ENCODE results near the gene ANKMY1. TPM values are rescaled to one million over a fixed set of nuclear protein-coding genes. Genes with fewer than 3 reads are reported as not detected.

ANKMY1 gene
- total and polyA plus RNA-seq, 8 donors = 3.1 to 79.4 (median 9.7) TPM

DNA sequence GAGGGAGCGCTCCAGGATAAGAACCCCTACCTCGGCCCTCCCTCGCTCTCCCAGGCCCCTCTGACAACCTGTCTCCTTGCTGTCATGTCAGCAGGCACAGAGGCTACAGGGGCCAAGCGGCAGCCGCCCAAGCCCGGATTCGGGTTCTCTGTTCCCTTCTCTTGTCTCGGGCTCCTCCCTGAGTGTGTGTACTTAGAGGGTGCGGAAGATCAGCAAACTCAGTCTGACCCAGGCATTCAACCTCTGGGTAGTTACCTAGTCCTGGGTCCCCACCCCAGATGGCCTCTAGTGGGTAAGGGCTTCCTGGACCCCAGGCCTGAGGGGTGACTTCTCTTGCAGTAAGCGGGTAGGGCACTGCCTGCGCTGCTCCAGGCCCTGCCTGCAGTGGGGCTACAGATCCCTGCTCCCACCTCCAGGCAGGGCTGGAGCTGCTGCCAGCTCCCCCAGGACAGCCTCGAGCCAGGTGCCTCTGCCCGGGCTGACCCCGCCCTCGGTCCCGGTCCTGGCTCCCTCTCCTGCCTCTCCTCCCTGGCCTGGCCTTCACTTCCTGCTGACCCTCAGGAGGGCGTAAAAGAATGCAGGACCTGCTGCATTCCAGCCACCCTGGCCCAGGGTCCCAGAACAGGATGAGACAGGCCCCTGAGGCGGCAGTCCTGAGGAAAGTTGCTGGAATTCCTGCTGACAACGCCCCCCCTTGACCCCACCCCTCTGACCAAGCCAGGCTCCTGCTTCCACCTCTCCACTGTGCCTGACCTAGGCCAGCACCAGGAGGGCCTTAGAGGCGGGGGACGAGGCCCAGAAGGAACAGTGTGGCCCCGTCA lies 100.4 kb downstream of the ANKMY1 start:
- TF ChIP-seq EP300 (IDR thresholded peaks at IDR 0.05) (no peak), POLR2AphosphoS5 (IDR thresholded peaks at IDR 0.05) (no peak), CTCF (IDR thresholded peaks at IDR 0.05) (no peak), POLR2A (IDR thresholded peaks at IDR 0.05) (no peak)
- Histone ChIP-seq H3K4me3 (no peak overlapping the region), H3K36me3 (peaks cover 0 to 29% (median 14%) of the 10 kb centered on the region in 4 donors), H3K9me3 (no peaks in the 10 kb centered on the region), H3K27ac (no peak overlapping the region), H3K4me1 (peaks cover 16 to 43% (median 37%) of the 10 kb centered on the region in 4 donors), H3K27me3 (peaks cover 0 to 53% (median 37%) of the 10 kb centered on the region in 3 donors)
- no peak for DNase-seq
- intact Hi-C loops (cut with DNase I; ENCODE audit: low total_unique reads) = no loop called here
- WGBS, 5 donors = 65 to 75% (median 72%) methylated on average over 11 to 22 of the region's 22 CpGs

- intact Hi-C loops (cut with DNase I; ENCODE audit: low total_unique reads) = no loop called here
- DNase-seq = no peak
- Histone ChIP-seq H3K9me3 (no peaks in the 10 kb centered on the region), H3K36me3 (peaks cover 0 to 21% (median 8%) of the 10 kb centered on the region in 4 donors), H3K4me3 (peak overlapping the region in 1 of 4 donors; percentile 44), H3K4me1 (peaks cover 24 to 51% (median 45%) of the 10 kb centered on the region in 4 donors), H3K27ac (no peak overlapping the region), H3K27me3 (peaks cover 0 to 61% (median 45%) of the 10 kb centered on the region in 3 donors)
- WGBS, 5 donors = 52 to 66% (median 64%) methylated on average over 12 to 17 of the region's 17 CpGs
- no peak for TF ChIP-seq POLR2A (IDR thresholded peaks at IDR 0.05)
These were observed 101.2 kb downstream of the ANKMY1 start for GRCh38 chr2:240456447-240457222.

DNA sequence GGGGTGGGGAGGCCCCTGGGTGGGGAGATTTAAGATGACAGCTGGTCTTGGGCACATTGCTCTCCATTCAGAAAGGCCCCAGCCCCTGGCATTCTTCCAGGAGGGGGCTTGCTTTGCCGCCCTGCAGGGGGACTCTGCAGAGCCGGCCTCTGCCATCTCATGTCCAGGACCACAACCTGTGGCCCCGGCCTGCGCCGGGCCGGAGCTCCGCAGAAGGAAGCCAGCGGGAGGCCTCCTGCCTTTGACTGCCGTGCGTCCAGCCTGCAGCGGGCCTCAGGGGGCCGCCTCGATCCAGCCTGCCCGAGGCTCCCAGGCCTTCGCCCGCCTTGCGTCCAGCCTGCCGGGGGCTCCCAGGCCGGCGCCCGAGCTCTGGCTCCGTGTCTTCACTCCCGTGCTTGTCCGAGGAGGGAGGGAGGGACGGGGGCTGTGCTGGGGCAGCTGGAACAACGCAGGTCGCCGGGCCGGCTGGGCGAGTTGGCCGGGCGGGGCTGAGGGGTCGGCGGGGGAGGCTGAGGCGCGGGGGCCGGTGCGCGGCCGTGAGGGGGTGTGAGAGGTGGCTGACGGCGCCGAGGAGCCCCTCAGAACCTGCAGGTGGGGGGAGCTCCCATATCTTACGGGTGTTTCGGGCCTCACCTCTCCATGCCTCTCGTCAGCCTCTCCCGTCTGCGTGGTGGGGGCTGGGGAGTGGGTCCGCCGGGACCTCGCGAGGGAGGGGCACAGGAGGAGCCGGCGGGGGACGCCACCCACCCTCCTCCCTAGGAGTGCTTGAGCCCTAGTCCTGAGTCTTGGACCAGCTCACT lies 101.9 kb downstream of the ANKMY1 start:
- Histone ChIP-seq H3K27ac (peak overlapping the region in 1 of 5 donors; percentile 46), H3K4me3 (peak overlapping the region; percentile 16 to 44 (median 24)), H3K4me1 (peaks cover 27 to 54% (median 50%) of the 10 kb centered on the region in 4 donors), H3K27me3 (peaks cover 0 to 68% (median 50%) of the 10 kb centered on the region in 3 donors), H3K9me3 (no peaks in the 10 kb centered on the region), H3K36me3 (peaks cover 0 to 13% (median 4%) of the 10 kb centered on the region in 4 donors)
- TF ChIP-seq POLR2A (IDR thresholded peaks at IDR 0.05) (no peak), POLR2AphosphoS5 (IDR thresholded peaks at IDR 0.05) (no peak), CTCF (IDR thresholded peaks at IDR 0.05) (no peak), EP300 (IDR thresholded peaks at IDR 0.05) (no peak)
- DNase-seq = peak; percentile 62 to 65
- intact Hi-C loops (cut with DNase I; ENCODE audit: low total_unique reads) = no loop called here
- WGBS, 5 donors = 13 to 50% (median 19%) methylated on average over 15 to 55 of the region's 55 CpGs

DNA sequence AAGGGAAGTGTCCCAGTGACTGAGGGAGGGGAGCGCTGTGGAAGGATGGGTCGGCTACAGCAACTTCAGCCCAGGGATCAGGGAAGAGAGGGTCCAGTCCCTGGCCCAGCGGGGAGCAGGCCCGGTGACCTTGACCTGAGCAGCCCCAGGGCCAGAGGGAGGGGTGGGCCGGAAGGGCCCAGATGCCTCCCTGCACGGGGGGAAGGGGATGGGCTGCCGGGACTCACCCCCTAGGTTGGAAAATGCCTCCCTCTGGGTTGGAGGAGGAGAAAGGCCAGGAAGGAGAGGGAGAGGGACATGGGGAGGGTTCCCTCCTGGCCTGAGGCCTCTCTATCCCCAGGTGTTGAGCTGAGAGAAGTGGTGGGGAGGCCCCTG lies 102.5 kb downstream of the ANKMY1 start:
- Histone ChIP-seq H3K36me3 (peaks cover 0 to 11% (median 2%) of the 10 kb centered on the region in 4 donors), H3K27ac (no peak overlapping the region), H3K4me3 (peak overlapping the region in 1 of 4 donors; percentile 44), H3K4me1 (peaks cover 27 to 59% (median 50%) of the 10 kb centered on the region in 4 donors), H3K9me3 (no peaks in the 10 kb centered on the region), H3K27me3 (peaks cover 0 to 74% (median 50%) of the 10 kb centered on the region in 3 donors)
- no peak for DNase-seq
- TF ChIP-seq CTCF (IDR thresholded peaks at IDR 0.05) = no peak
- no peak for TF ChIP-seq POLR2A (IDR thresholded peaks at IDR 0.05)
- TF ChIP-seq POLR2AphosphoS5 (IDR thresholded peaks at IDR 0.05) = no peak
- TF ChIP-seq EP300 (IDR thresholded peaks at IDR 0.05) = no peak
- 40 to 66% (median 56%) methylated on average over 6 to 7 of the region's 7 CpGs for WGBS, 5 donors
- intact Hi-C loops (cut with DNase I; ENCODE audit: low total_unique reads) = no loop called here

Data from stomach (tissue), 9 donors.